Mucosa of descending colon (tissue), 3 donors: ENCODE results near the gene ZNF771. TPM values are rescaled to one million over a fixed set of nuclear protein-coding genes. Genes with fewer than 3 reads are reported as not detected.

Source experiments
- ATAC-seq: fragments of 200-7000 bp; cut with Tn5 transposase; one replicate; pipeline ENCODE4 v1.9.1; 2020; ENCODE audit warnings: mild to moderate bottlenecking, moderate library complexity
- DNase-seq, 3 donors: peaks; one replicate each; pipeline ENCODE4 v3.0.0-alpha.2; 2020
- H3K36me3 ChIP-seq: fragments of 200-600 bp; one replicate; pipeline ENCODE4 v1.8.0; 2021; ENCODE audit warnings: low read depth, mild to moderate bottlenecking
- H3K4me1 ChIP-seq: fragments of 200-600 bp; one replicate; pipeline ENCODE4 v1.8.0; 2021; ENCODE audit warnings: low read depth, mild to moderate bottlenecking
- H3K4me3 ChIP-seq: fragments of 200-600 bp; one replicate; pipeline ENCODE4 v1.8.0; 2021; ENCODE audit warnings: mild to moderate bottlenecking
- H3K9me3 ChIP-seq: fragments of 200-600 bp; one replicate; pipeline ENCODE4 v1.8.0; 2021; ENCODE audit warnings: mild to moderate bottlenecking
- intact Hi-C, 2 donors: fragments of 100-400 bp; cut with DNase I in 1 of 2; cut with micrococcal nuclease in 1 of 2; formaldehyde crosslinking; loops; one replicate each; pipeline versions ENCODE4 v1.11.0 to v1.11.1; 2022; cut with DNase I, micrococcal nuclease
- total RNA-seq, 3 donors: library from RNA; stranded (reverse); fragmentation: NEBNext Ultra II Directional in 2 of 3; extraction: Animal tissue kit (Norgen Biotek cat#: 25700) in 2 of 3; gene quantifications; one replicate each; pipeline versions ENCODE4 v1.2.1 to v1.2.4, GENCODE V29; 2021 to 2023
- TF ChIP-seq, protein P1 (sequence below): fragments of 200-600 bp; IDR thresholded peaks from one replicate; pipeline ENCODE4 v1.8.0; 2022; ENCODE audit warnings: antibody characterized with exemption, mild to moderate bottlenecking
- donor health status: DM: no; HTN: no; CAD: no; lungs with moderate emphysema.
- donor health status: DM: no; HTN: no; CAD: no.
- donor health status: DM: no; HTN: yes; CAD: no.

The ZNF771 gene
- total RNA-seq, 3 donors from 2014 or later: 3.8 to 11.6 (median 4.3) TPM

DNA sequence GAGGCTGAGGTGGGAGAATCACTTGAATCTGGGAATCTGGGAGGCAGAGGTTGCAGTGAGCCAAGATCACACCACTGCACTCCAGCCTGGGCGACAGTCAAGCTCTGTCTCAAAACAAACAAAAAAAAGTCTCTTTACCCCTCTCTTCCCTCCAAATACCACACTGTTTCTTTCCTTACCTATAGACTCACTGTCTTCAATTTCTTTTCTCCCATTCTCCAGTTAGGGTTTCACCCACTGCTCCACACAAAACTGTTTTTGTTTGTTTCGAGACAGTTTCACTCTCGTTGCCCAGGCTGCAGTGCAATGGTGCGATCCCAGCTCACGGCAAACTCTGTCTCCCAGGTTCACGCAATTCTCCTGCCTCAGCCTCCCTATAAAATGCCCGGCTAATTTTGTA, 46.2 kb upstream of the ZNF771 start:
- H3K36me3 ChIP-seq: no peaks in the 10 kb centered on the region
- TF ChIP-seq, protein P1, sequence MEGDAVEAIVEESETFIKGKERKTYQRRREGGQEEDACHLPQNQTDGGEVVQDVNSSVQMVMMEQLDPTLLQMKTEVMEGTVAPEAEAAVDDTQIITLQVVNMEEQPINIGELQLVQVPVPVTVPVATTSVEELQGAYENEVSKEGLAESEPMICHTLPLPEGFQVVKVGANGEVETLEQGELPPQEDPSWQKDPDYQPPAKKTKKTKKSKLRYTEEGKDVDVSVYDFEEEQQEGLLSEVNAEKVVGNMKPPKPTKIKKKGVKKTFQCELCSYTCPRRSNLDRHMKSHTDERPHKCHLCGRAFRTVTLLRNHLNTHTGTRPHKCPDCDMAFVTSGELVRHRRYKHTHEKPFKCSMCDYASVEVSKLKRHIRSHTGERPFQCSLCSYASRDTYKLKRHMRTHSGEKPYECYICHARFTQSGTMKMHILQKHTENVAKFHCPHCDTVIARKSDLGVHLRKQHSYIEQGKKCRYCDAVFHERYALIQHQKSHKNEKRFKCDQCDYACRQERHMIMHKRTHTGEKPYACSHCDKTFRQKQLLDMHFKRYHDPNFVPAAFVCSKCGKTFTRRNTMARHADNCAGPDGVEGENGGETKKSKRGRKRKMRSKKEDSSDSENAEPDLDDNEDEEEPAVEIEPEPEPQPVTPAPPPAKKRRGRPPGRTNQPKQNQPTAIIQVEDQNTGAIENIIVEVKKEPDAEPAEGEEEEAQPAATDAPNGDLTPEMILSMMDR: no peak
- no peak overlapping the region for H3K4me3 ChIP-seq
- no peak for ATAC-seq
- no peaks in the 10 kb centered on the region for H3K9me3 ChIP-seq
- no peak for DNase-seq
- intact Hi-C loops: no loop called here
- H3K4me1 ChIP-seq: peaks cover 5% of the 10 kb centered on the region

DNA sequence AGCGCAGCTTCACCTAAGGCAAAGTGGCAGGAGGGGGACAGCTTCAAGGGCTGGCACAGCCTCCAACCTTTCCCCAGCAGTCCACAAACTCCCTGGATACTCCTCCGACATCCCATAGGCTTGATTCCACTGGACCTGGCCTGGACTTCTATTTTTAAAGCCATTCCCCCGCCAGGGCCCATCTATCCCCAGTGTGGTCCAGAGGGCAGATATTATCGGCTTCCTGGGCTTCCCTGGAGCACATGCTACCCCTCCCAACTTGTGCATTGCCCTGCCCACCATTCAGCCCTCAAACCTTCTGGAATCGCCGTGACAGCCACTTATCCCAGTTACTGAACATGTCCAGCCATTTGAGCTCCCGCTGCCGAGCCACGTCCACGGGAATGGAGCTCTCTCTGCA, 42.2 kb upstream of the ZNF771 start:
- Histone ChIP-seq H3K9me3 (no peaks in the 10 kb centered on the region), H3K4me1 (peaks cover 16% of the 10 kb centered on the region), H3K36me3 (peaks cover under 1% of the 10 kb centered on the region), H3K4me3 (no peak overlapping the region)
- intact Hi-C loops: no loop called here
- DNase-seq (no peak), ATAC-seq (no peak)
- TF ChIP-seq, protein P1: no peak

DNA sequence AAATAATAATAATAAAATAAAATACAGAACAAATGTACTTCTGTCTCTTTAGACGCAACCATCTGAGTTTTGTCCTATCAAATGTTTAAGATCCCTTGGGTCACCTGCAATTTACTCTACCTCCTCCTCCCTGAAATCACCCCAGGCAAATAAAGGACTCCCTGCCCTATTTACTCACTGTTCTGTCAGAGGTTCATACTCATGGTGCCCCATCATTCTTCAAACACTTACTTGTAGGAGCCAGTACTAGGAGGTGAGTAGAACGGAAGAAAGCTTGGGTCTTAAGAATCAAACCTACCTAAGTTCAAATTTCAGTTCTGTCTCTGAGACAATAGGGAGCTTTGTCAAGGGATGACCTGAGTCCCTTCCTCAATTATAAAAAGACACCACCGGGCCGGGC, 40.9 kb upstream of the ZNF771 start:
- DNase-seq: no peak
- Histone ChIP-seq H3K4me1 (peaks cover 16% of the 10 kb centered on the region), H3K36me3 (peaks cover 4% of the 10 kb centered on the region), H3K9me3 (no peaks in the 10 kb centered on the region), H3K4me3 (no peak overlapping the region)
- intact Hi-C loops: no loop called here
- no peak for ATAC-seq
- TF ChIP-seq, protein P1: no peak

GRCh38 chr16:30367349-30368009, 39.9 kb upstream of the ZNF771 start:
- intact Hi-C loops: no loop called here
- TF ChIP-seq, protein P1: no peak

DNA sequence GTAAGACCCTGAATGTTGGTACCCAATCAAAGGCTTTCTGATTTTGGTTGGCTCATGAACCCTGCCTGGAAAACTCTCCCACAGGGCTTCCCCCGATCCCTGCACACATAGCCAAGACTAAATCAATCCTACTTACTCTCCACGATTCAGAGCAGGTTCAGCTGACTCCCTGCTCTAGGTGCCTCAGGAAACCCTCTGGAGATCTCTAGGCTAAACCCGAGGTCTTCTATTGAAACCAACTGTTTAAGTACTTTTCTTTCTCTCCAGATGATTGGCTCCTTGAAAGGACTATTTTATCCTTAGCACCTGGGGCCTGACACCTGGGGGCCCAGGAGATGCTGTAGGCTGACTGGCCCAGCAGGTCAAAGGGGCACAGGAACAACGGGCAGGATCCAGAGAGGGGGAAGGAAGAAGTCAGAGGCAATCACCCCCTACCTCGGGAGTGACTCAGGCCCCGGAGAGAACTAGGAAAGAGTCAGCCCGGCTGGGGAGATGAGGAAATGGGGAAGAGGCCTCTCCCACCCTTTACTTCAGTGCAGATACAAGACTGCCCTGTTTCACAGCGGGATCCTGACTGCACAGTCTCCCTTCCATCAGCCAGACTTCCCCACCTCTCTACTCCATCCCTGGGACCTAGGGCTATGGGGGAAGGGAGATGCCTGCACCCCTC, 39.1 kb upstream of the ZNF771 start:
- intact Hi-C loops: no loop called here
- Histone ChIP-seq H3K36me3 (peaks cover 4% of the 10 kb centered on the region), H3K4me3 (no peak overlapping the region), H3K9me3 (no peaks in the 10 kb centered on the region), H3K4me1 (peaks cover 16% of the 10 kb centered on the region)
- ATAC-seq (no peak), DNase-seq (no peak)
- TF ChIP-seq, protein P1: no peak

More at GRCh38 chr16:30367349-30368009, 39.9 kb upstream of the ZNF771 start:
- peaks cover 16% of the 10 kb centered on the region for H3K4me1 ChIP-seq
- H3K36me3 ChIP-seq: peaks cover 4% of the 10 kb centered on the region
- ATAC-seq (no peak), DNase-seq (no peak)
- no peaks in the 10 kb centered on the region for H3K9me3 ChIP-seq
- no peak overlapping the region for H3K4me3 ChIP-seq
